AG10803 (cell line): ENCODE results near the gene PIK3R6.
A peak's percentile ranks its signal among the peaks of the same experiment; 100 is the strongest.

Source experiments
- DNase-seq: peaks from one replicate; pipeline ENCODE4 v3.0.0; 2010; ENCODE audit warnings: low read depth
- H3K4me3 ChIP-seq: 2 replicates; pipeline ENCODE4 v1.5.1; 2011; ENCODE audit warnings: mild to moderate bottlenecking, low read length, control low read depth
- CTCF ChIP-seq: conservative IDR thresholded peaks from 2 replicates; pipeline ENCODE4 v1.5.1; 2011; ENCODE audit warnings: mild to moderate bottlenecking, low read length, control low read depth, inconsistent platforms

Gene PIK3R6

DNA sequence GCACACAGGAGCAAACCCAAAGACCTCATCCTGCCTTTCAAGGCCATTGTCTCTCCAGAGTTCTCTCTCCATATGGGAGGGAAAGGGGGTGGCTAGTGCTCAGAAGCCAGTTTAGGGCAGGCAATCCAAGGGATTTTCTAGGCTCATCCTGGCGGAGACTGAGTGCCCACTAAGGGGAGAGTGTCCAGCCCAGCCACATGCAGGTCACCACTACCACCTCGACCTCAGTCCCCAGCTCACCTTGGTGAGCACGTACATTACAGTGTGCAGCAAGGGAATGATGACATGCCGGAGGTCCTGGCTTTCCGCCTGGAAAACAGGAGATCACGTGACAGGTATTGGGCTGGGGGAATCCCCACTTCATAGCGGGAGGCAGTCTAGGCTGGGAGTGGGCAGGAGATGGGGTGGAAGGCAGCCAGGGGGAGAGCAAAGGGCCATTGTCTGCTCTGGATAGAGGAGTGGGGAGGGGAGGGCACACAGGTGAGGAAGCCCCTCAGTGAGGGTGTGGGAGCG is 29.9 kb downstream of the PIK3R6 start:
- no peak overlapping the region for H3K4me3 ChIP-seq
- DNase-seq, result no peak
- no peak for TF ChIP-seq CTCF

- DNase-seq, result no peak
- H3K4me3 ChIP-seq, result no peak overlapping the region
- no peak for TF ChIP-seq CTCF
Observed at GRCh38 chr17:8836821-8837562, 30.5 kb downstream of the PIK3R6 start.

- H3K4me3 ChIP-seq, result no peak overlapping the region
- TF ChIP-seq CTCF, result no peak
- no peak for DNase-seq
Observed at GRCh38 chr17:8835631-8836364, 31.7 kb downstream of the PIK3R6 start.

GRCh38 chr17:8835106-8835505 is 32.4 kb downstream of the PIK3R6 start:
- DNase-seq, result no peak
- no peak for TF ChIP-seq CTCF
- H3K4me3 ChIP-seq, result no peak overlapping the region

DNA sequence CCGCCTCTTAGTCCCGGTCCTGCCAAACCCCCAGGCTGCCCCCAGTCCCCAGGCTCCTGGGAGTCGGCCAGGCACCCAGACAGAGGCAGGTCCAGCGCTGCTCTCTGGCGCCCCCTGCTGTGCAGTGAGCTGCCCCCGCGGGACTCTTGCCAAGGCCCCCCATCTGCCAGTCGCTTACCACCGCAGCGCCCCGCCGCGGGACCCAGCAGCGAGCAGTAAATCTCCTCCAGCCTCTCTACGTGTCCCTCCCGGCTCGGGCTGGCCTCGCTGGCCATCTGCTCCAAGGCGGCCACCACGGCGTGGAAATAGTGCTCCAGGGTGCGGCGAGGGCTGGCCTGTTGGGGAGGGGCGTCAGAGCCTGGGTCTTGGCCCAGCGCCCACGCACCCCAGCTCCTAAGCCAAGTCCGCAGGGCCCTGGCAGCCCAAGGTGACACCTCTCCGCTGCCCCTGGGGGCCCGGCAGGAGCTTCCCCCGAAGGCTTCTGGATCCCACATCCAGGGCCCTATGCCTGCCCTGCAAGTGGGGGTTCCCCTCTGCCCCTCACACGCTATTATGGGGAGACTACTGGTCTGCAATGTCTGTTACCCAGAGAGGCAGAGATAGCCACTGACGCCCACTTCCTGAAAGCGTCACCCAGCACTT is 34.6 kb downstream of the PIK3R6 start:
- DNase-seq, result no peak
- peak; percentile 19 for TF ChIP-seq CTCF
- H3K4me3 ChIP-seq, result no peak overlapping the region

GRCh38 chr17:8831234-8831849 is 36.1 kb downstream of the PIK3R6 start:
- TF ChIP-seq CTCF, result no peak
- no peak for DNase-seq
- H3K4me3 ChIP-seq, result no peak overlapping the region
